K562 (cell line): ENCODE results near the gene TMEM43. TPM values are rescaled to one million over a fixed set of nuclear protein-coding genes. Genes with fewer than 3 reads are reported as not detected.
A peak's percentile ranks its signal among the peaks of the same experiment; 100 is the strongest.

ENCODE experiments used
- ATF7 ChIP-seq: fragments of 450-650 bp; IDR thresholded peaks from 2 replicates; pipeline ENCODE4 v1.7.1; 2014; ENCODE audit warnings: mild to moderate bottlenecking, moderate library complexity
- GABPB1 ChIP-seq: sonication (generic); formaldehyde crosslinking; IDR thresholded peaks from 2 replicates; pipeline ENCODE4 v1.8.0; 2022; ENCODE audit warnings: mild to moderate bottlenecking, missing genetic modification reagents
- JUND ChIP-seq, 2 experiments: IDR thresholded peaks; 2 replicates in 1 of 2; 3 replicates in 1 of 2; pipeline ENCODE4 v1.6.1; 2011; ENCODE audit warnings: borderline replicate concordance in 2 of 2, low read depth in 2 of 2, low read length in 2 of 2, improper control_type of control experiment in 1 of 2, missing biosample characterization in 1 of 2, missing genetic modification characterization in 1 of 2, missing genetic modification reagents in 1 of 2
- KLF6 ChIP-seq: fragments of 250-450 bp; sonication (Bioruptor Pico); IDR thresholded peaks from 2 replicates; pipeline ENCODE4 v1.4.0; 2020; ENCODE audit warnings: mild to moderate bottlenecking, moderate library complexity, borderline replicate concordance
- NCOA6 ChIP-seq: fragments of 450-650 bp; IDR thresholded peaks from 2 replicates; pipeline ENCODE4 v1.6.1; 2017; ENCODE audit warnings: mild to moderate bottlenecking
- NEUROD1 ChIP-seq: fragments of 150-350 bp; IDR thresholded peaks from 2 replicates; pipeline ENCODE4 v1.6.1; 2014; ENCODE audit warnings: borderline replicate concordance, low read length, low read depth; ENCODE audit not compliant: partially characterized antibody
- POU5F1 ChIP-seq: fragments of 150-350 bp; IDR thresholded peaks from 2 replicates; pipeline ENCODE4 v1.6.1; 2014; ENCODE audit warnings: borderline replicate concordance, low read length, low read depth, mild to moderate bottlenecking; ENCODE audit not compliant: partially characterized antibody
- ZNF165 ChIP-seq: fragments of 250-450 bp; sonication (Bioruptor Pico); IDR thresholded peaks from 2 replicates; pipeline ENCODE4 v1.4.0; 2020; ENCODE audit warnings: borderline replicate concordance
- polyA plus RNA-seq, 8 experiments: library from polyadenylated mRNA; depleted of rRNA in 4 of 8; stranded (reverse) in 5 of 8; unstranded in 3 of 8; fragments of >200 nt; fragmentation: Nextera tagmentation in 2 of 8; fragmentation: Illumina TruSeq in 1 of 8; extraction: Ambion mirVana in 2 of 8; extraction: Trizol in 1 of 8; gene quantifications; 2 replicates each; pipeline versions ENCODE4 v1.2.1 to v1.2.3, GENCODE V29; 2011 to 2014; ENCODE audit warnings: inconsistent platforms in 1 of 8, missing spikeins in 1 of 8
- total RNA-seq, 7 experiments: library from RNA; depleted of rRNA in 6 of 7; stranded (reverse); fragments of >200 nt in 6 of 7; fragmentation: Illumina TruSeq in 2 of 7; extraction: Trizol in 2 of 7; gene quantifications; 2 replicates each; pipeline versions ENCODE4 v1.2.1 to v1.2.3, GENCODE V29; 2011 to 2021; ENCODE audit warnings: low replicate concordance in 1 of 7
- TF ChIP-seq, protein P1 (sequence below): fragments of 200-800 bp; sonication (Bioruptor generic); IDR thresholded peaks from 2 replicates; pipeline ENCODE4 v1.6.1; 2017; ENCODE audit warnings: missing genetic modification characterization, missing compliant biosample characterization
- TF ChIP-seq, protein P2 (sequence below): sonication (generic); formaldehyde crosslinking; IDR thresholded peaks from 2 replicates; pipeline ENCODE4 v1.8.0; 2022; ENCODE audit warnings: mild to moderate bottlenecking, missing genetic modification reagents
- TF ChIP-seq, protein P3 (sequence below): sonication (generic); formaldehyde crosslinking; IDR thresholded peaks from 2 replicates; pipeline ENCODE4 v1.8.0; 2022; ENCODE audit warnings: mild to moderate bottlenecking, missing genetic modification reagents
- TF ChIP-seq, protein P4 (sequence below): fragments of 250-450 bp; sonication (Bioruptor Pico); IDR thresholded peaks from 2 replicates; pipeline ENCODE4 v1.8.0; 2021; ENCODE audit warnings: moderate library complexity, mild to moderate bottlenecking, inconsistent platforms
- TF ChIP-seq, protein P5 (sequence below): fragments of 450-650 bp; conservative IDR thresholded peaks from 2 replicates; pipeline ENCODE4 v1.6.1; 2016; ENCODE audit warnings: missing genetic modification characterization, low read depth, mild to moderate bottlenecking, missing compliant biosample characterization, moderate library complexity
- TF ChIP-seq, protein P6 (sequence below): IDR thresholded peaks from 3 replicates; pipeline ENCODE4 v1.6.1; 2011; ENCODE audit warnings: borderline replicate concordance, mild to moderate bottlenecking; ENCODE audit not compliant: insufficient read length, insufficient read depth
- TF ChIP-seq, protein P7 (sequence below): fragments of 450-650 bp; formaldehyde crosslinking; IDR thresholded peaks from 2 replicates; pipeline ENCODE4 v1.4.0; 2020; ENCODE audit warnings: mild to moderate bottlenecking, moderate library complexity
- TF ChIP-seq, protein P8 (sequence below), 2 experiments: fragments of 450-650 bp in 1 of 2; sonication (generic) in 1 of 2; formaldehyde crosslinking; conservative IDR thresholded peaks; 2 replicates each; pipeline versions ENCODE4 v1.4.0 to v1.8.1; 2020 to 2022; ENCODE audit warnings: mild to moderate bottlenecking in 1 of 2, missing genetic modification reagents in 1 of 2

TMEM43 gene
- total and polyA plus RNA-seq, 9 of the 15 experiments (the other 6 are each of a cell fraction or from before 2014, with no cell fraction given), result 16.7 to 46.1 (median 35.7) TPM

DNA sequence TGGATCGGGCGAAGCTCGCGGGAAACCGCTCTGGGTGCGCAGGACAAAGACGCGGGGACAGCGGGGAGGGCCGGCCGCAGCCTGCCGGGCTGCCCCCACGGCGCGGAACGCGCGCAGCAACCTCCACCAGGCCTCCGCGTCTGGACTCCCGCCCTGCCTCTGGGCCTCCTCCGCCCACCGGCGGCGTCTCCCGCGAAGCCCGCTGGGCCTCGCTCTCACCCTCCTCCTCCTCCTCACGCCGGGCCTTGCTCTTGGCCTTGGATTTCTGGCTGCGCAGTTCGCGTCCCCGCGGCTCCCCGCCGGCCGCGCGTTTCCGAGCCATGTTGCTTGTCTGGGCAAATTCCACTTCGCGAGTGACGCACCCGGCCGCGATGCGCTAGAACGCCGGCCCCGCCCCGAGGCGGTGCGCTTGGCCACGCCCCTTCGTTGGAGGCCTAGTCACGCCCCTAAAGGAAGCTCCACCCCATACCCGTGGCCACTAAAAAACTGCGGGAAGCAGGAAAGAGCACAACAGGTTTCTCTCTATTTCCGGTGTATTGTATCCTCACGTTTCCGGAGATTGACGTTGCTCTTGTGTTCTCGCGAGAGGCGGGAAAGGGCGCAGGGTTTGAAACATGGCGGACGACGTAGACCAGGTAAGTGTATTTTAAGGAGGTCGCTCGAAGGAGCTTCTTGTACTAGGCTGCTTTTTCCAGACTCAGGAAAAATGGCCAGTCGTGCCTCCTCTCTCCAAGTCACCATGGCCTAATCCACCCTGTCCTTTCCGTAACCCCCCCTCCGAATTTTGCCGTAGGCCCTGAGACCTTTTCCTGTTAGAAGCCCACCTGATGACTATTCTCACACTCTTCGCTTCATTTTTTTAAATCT lies 53.6 kb downstream of the TMEM43 start, which contains the start of the genes LSM3 and XPC (continued):
- TF ChIP-seq, protein P1, sequence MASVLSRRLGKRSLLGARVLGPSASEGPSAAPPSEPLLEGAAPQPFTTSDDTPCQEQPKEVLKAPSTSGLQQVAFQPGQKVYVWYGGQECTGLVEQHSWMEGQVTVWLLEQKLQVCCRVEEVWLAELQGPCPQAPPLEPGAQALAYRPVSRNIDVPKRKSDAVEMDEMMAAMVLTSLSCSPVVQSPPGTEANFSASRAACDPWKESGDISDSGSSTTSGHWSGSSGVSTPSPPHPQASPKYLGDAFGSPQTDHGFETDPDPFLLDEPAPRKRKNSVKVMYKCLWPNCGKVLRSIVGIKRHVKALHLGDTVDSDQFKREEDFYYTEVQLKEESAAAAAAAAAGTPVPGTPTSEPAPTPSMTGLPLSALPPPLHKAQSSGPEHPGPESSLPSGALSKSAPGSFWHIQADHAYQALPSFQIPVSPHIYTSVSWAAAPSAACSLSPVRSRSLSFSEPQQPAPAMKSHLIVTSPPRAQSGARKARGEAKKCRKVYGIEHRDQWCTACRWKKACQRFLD (CRISPR knock-in tag), result no peak; the same call in 1 of the 2 replicates
- TF ChIP-seq, protein P2, sequence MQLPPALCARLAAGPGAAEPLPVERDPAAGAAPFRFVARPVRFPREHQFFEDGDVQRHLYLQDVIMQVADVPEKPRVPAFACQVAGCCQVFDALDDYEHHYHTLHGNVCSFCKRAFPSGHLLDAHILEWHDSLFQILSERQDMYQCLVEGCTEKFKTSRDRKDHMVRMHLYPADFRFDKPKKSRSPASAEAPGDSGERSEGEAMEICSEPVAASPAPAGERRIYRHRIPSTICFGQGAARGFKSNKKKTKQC (CRISPR knock-in tag), result peak; percentile 66
- TF ChIP-seq GABPB1 (peak; percentile 89), NEUROD1 (peak; percentile 25), ATF7 (peak; percentile 92), ZNF165 (CRISPR knock-in tag) (peak; percentile 57; the same call in 1 of the 2 replicates), POU5F1 (no peak), NCOA6 (no peak), JUND (IDR thresholded peaks at IDR 0.05; ENCODE audit: borderline replicate concordance, low read depth, low read length) (peak; percentile 55), JUND (tag; IDR thresholded peaks at IDR 0.05; ENCODE audit: borderline replicate concordance, low read depth, low read length) (peak; percentile 70; the same call in 1 of the 3 replicates), KLF6 (CRISPR knock-in tag) (no peak)
- TF ChIP-seq, protein P3, sequence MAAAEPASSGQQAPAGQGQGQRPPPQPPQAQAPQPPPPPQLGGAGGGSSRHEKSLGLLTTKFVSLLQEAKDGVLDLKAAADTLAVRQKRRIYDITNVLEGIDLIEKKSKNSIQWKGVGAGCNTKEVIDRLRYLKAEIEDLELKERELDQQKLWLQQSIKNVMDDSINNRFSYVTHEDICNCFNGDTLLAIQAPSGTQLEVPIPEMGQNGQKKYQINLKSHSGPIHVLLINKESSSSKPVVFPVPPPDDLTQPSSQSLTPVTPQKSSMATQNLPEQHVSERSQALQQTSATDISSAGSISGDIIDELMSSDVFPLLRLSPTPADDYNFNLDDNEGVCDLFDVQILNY (CRISPR knock-in tag), result 0 out of 2 replicates have a peak, but pooled peaks have one; percentile 75
- TF ChIP-seq, protein P4, sequence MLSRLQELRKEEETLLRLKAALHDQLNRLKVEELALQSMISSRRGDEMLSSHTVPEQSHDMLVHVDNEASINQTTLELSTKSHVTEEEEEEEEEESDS (CRISPR knock-in tag), result no peak
- TF ChIP-seq, protein P5, sequence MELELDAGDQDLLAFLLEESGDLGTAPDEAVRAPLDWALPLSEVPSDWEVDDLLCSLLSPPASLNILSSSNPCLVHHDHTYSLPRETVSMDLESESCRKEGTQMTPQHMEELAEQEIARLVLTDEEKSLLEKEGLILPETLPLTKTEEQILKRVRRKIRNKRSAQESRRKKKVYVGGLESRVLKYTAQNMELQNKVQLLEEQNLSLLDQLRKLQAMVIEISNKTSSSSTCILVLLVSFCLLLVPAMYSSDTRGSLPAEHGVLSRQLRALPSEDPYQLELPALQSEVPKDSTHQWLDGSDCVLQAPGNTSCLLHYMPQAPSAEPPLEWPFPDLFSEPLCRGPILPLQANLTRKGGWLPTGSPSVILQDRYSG (tag), result no peak
- TF ChIP-seq, protein P6, sequence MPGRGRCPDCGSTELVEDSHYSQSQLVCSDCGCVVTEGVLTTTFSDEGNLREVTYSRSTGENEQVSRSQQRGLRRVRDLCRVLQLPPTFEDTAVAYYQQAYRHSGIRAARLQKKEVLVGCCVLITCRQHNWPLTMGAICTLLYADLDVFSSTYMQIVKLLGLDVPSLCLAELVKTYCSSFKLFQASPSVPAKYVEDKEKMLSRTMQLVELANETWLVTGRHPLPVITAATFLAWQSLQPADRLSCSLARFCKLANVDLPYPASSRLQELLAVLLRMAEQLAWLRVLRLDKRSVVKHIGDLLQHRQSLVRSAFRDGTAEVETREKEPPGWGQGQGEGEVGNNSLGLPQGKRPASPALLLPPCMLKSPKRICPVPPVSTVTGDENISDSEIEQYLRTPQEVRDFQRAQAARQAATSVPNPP, result no peak
- TF ChIP-seq, protein P7, sequence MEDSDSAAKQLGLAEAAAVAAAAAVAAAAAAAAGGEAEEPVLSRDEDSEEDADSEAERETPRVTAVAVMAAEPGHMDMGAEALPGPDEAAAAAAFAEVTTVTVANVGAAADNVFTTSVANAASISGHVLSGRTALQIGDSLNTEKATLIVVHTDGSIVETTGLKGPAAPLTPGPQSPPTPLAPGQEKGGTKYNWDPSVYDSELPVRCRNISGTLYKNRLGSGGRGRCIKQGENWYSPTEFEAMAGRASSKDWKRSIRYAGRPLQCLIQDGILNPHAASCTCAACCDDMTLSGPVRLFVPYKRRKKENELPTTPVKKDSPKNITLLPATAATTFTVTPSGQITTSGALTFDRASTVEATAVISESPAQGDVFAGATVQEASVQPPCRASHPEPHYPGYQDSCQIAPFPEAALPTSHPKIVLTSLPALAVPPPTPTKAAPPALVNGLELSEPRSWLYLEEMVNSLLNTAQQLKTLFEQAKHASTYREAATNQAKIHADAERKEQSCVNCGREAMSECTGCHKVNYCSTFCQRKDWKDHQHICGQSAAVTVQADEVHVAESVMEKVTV (CRISPR knock-in tag), result no peak
- TF ChIP-seq, protein P8, sequence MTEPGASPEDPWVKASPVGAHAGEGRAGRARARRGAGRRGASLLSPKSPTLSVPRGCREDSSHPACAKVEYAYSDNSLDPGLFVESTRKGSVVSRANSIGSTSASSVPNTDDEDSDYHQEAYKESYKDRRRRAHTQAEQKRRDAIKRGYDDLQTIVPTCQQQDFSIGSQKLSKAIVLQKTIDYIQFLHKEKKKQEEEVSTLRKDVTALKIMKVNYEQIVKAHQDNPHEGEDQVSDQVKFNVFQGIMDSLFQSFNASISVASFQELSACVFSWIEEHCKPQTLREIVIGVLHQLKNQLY (CRISPR knock-in tag; conservative IDR thresholded peaks at IDR 0.05), result no peak; a peak in 1 of 4 replicates
